GM12878 (cell line): ENCODE data around the gene TOP1. TPM values are rescaled to one million over a fixed set of nuclear protein-coding genes. Genes with fewer than 3 reads are reported as not detected.

Source experiments
- JUND ChIP-seq: IDR thresholded peaks from 2 replicates; pipeline ENCODE4 v1.6.1; 2012; ENCODE audit warnings: low read depth, mild to moderate bottlenecking, low read length, improper control_type of control experiment, moderate library complexity
- polyA plus RNA-seq, 11 experiments: library from polyadenylated mRNA; depleted of rRNA in 4 of 11; unstranded in 6 of 11; stranded (reverse) in 5 of 11; fragments of >200 nt; fragmentation: Nextera tagmentation in 4 of 11; fragmentation: Illumina TruSeq in 1 of 11; extraction: Ambion mirVana in 4 of 11; extraction: Trizol in 1 of 11; gene quantifications; 1 replicate in 1 of 11; 2 replicates in 10 of 11; pipeline versions ENCODE4 v1.2.1 to v1.2.3, GENCODE V29; 2011 to 2016; ENCODE audit warnings: inconsistent platforms in 2 of 11, missing spikeins in 2 of 11, low read depth in 1 of 11
- total RNA-seq, 4 experiments: library from RNA; depleted of rRNA in 3 of 4; stranded (reverse); fragments of >200 nt in 3 of 4; fragmentation: Illumina TruSeq in 1 of 4; extraction: Trizol in 1 of 4; gene quantifications; 2 replicates each; pipeline versions ENCODE4 v1.2.1 to v1.2.3, GENCODE V29; 2013 to 2021
- TF ChIP-seq, protein P1 (sequence below): fragments of 450-650 bp; formaldehyde crosslinking; IDR thresholded peaks from 2 replicates; pipeline ENCODE4 v1.4.0; 2022; ENCODE audit warnings: mild to moderate bottlenecking, moderate library complexity
- TF ChIP-seq, protein P2 (sequence below): IDR thresholded peaks from 2 replicates; pipeline ENCODE4 v1.6.1; 2012; ENCODE audit warnings: low read depth, low read length, improper control_type of control experiment
- TF ChIP-seq, protein P3 (sequence below): fragments of 450-650 bp; IDR thresholded peaks from 2 replicates; pipeline ENCODE4 v1.6.1; 2017; ENCODE audit warnings: borderline replicate concordance

TOP1 gene
- total and polyA plus RNA-seq, 10 of the 15 experiments (the other 5 are each of a cell fraction or from before 2014, with no cell fraction given) = 21.5 to 128 (median 47.3) TPM

DNA sequence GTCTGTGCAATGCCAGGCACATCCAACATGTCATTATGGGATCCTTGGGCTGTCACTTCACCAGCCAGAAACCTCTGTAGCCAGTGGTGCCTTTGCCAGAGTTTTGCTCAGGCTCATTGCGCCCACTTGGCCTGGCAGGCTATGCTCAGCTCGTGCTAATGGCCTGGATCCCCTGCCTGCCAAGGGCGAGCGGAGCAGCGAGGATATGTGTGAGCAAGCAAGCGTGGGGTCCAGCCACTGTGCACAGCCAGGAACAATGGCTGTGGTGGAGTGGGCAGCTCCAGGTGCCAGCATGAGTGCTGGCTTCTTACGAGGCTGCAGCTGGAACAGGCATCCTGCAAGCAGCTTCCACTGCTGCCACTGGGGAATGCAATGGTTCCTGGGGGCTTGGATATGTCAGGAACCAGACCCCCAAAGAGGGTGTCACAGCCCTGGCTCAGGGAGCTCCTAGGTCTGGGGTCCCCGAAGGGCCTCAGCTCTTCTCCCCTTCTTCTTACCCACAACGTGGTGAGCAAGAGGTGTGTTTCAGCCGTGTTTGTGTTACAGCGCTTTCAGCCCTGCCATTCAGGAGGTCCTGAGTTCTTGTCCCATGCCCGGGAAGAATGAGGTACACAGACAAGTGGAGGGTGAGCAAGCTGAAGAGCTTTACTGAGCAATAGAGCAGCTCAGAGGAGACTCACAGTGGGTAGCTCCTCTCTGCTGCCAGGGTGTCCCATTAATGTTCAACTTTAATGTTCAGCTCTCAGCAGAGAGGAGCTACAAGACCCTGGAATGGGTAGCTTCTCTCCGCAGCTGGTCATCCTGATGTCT lies 22.3 kb upstream of the TOP1 start (continued):
- TF ChIP-seq, protein P1, sequence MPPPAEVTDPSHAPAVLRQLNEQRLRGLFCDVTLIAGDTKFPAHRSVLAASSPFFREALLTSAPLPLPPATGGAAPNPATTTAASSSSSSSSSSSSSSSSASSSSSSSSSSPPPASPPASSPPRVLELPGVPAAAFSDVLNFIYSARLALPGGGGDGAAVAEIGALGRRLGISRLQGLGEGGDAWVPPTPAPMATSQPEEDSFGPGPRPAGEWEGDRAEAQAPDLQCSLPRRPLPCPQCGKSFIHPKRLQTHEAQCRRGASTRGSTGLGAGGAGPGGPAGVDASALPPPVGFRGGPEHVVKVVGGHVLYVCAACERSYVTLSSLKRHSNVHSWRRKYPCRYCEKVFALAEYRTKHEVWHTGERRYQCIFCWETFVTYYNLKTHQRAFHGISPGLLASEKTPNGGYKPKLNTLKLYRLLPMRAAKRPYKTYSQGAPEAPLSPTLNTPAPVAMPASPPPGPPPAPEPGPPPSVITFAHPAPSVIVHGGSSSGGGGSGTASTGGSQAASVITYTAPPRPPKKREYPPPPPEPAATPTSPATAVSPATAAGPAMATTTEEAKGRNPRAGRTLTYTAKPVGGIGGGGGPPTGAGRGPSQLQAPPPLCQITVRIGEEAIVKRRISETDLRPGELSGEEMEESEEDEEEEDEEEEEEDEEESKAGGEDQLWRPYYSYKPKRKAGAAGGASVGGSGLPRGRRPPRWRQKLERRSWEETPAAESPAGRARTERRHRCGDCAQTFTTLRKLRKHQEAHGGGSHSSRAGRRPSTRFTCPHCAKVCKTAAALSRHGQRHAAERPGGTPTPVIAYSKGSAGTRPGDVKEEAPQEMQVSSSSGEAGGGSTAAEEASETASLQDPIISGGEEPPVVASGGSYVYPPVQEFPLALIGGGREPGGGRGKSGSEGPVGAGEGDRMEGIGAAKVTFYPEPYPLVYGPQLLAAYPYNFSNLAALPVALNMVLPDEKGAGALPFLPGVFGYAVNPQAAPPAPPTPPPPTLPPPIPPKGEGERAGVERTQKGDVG (CRISPR knock-in tag) = no peak
- TF ChIP-seq, protein P2, sequence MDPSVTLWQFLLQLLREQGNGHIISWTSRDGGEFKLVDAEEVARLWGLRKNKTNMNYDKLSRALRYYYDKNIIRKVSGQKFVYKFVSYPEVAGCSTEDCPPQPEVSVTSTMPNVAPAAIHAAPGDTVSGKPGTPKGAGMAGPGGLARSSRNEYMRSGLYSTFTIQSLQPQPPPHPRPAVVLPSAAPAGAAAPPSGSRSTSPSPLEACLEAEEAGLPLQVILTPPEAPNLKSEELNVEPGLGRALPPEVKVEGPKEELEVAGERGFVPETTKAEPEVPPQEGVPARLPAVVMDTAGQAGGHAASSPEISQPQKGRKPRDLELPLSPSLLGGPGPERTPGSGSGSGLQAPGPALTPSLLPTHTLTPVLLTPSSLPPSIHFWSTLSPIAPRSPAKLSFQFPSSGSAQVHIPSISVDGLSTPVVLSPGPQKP = no peak
- no peak for TF ChIP-seq JUND
- TF ChIP-seq, protein P3, sequence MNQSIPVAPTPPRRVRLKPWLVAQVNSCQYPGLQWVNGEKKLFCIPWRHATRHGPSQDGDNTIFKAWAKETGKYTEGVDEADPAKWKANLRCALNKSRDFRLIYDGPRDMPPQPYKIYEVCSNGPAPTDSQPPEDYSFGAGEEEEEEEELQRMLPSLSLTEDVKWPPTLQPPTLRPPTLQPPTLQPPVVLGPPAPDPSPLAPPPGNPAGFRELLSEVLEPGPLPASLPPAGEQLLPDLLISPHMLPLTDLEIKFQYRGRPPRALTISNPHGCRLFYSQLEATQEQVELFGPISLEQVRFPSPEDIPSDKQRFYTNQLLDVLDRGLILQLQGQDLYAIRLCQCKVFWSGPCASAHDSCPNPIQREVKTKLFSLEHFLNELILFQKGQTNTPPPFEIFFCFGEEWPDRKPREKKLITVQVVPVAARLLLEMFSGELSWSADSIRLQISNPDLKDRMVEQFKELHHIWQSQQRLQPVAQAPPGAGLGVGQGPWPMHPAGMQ = no peak
- TF ChIP-seq, all 136 proteins: peak for 0
